Neutrophil (primary cell): ENCODE results near the gene ST3GAL3.

Source experiments
- H3K27ac ChIP-seq: fragments of 200-600 bp; sonication (generic); 2 replicates; pipeline ENCODE4 v1.5.1; 2016; ENCODE audit warnings: mild to moderate bottlenecking, moderate library complexity
- H3K27me3 ChIP-seq: fragments of 200-600 bp; sonication (generic); 2 replicates; pipeline ENCODE4 v1.6.0; 2016; ENCODE audit warnings: mild to moderate bottlenecking
- H3K36me3 ChIP-seq: fragments of 200-600 bp; sonication (generic); 2 replicates; pipeline ENCODE4 v1.5.1; 2017
- H3K4me1 ChIP-seq, 2 experiments: fragments of 200-600 bp in 1 of 2; sonication (generic) in 1 of 2; 1 replicate in 1 of 2; 2 replicates in 1 of 2; pipeline versions ENCODE4 v1.5.1 to v1.6.1; 2013 to 2016; ENCODE audit warnings: low read depth in 1 of 2, low read length in 1 of 2, mild to moderate bottlenecking in 1 of 2, moderate library complexity in 1 of 2; ENCODE audit not compliant: control insufficient read depth in 1 of 2, insufficient read depth in 1 of 2
- H3K4me3 ChIP-seq, 2 experiments: fragments of 200-600 bp in 1 of 2; sonication (generic) in 1 of 2; 1 replicate in 1 of 2; 2 replicates in 1 of 2; pipeline ENCODE4 v1.5.1; 2013 to 2016; ENCODE audit warnings: low read depth in 1 of 2, low read length in 1 of 2, mild to moderate bottlenecking in 1 of 2, moderate library complexity in 1 of 2
- H3K9me3 ChIP-seq: fragments of 200-600 bp; sonication (generic); 2 replicates; pipeline ENCODE4 v1.5.1; 2016
- TF ChIP-seq, protein P1 (sequence below): fragments of 200-600 bp; sonication (generic); IDR thresholded peaks from 2 replicates; pipeline ENCODE4 v1.5.1; 2016; ENCODE audit warnings: antibody characterized with exemption

Gene ST3GAL3

DNA sequence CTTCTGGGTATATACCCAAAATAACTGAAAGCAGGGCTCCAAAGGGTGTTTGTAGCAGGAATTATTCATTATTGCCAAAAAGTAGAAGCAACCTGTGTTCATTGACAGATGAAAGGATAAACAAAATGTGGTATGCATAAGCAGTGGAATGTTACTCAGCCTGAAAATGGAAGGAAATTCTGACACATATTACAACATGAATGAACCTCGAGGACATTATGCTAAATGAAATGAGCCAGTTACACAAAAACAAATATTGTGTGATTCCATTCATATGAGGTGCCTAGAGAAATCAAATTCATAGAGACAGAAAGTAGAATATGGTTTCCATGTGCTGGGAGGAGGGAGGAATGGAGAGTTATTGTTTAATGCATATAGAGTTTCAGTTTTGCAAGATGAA lies 140.0 kb downstream of the ST3GAL3 start:
- Histone ChIP-seq H3K36me3 (no peaks in the 10 kb centered on the region), H3K27ac (no peak overlapping the region), H3K9me3 (no peaks in the 10 kb centered on the region), H3K4me3 (no peak overlapping the region), H3K4me1 (peaks cover 7 to 8% of the 10 kb centered on the region in 2 experiments), H3K27me3 (no peaks in the 10 kb centered on the region)
- TF ChIP-seq, protein P1, sequence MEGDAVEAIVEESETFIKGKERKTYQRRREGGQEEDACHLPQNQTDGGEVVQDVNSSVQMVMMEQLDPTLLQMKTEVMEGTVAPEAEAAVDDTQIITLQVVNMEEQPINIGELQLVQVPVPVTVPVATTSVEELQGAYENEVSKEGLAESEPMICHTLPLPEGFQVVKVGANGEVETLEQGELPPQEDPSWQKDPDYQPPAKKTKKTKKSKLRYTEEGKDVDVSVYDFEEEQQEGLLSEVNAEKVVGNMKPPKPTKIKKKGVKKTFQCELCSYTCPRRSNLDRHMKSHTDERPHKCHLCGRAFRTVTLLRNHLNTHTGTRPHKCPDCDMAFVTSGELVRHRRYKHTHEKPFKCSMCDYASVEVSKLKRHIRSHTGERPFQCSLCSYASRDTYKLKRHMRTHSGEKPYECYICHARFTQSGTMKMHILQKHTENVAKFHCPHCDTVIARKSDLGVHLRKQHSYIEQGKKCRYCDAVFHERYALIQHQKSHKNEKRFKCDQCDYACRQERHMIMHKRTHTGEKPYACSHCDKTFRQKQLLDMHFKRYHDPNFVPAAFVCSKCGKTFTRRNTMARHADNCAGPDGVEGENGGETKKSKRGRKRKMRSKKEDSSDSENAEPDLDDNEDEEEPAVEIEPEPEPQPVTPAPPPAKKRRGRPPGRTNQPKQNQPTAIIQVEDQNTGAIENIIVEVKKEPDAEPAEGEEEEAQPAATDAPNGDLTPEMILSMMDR, result no peak

DNA sequence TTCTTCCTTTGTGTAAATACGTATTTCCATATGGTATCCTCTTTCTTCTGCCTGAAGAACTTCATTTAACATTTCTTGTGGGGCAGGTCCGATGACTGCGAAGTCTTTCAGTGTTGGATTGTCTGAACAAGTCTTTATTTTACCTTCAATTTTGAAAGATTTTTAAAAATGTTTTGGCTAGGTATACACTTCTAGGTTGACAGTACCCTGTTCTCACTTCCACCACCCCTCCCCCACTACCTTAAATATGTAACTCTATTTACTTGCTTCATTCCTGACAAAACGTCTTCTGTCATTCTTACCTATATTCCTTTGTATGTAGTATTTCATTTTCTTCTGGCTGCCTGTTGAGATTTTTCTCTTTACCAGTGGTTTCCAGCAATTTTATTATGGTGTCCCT lies 140.5 kb downstream of the ST3GAL3 start:
- TF ChIP-seq, protein P1, result no peak
- H3K27me3 ChIP-seq, result no peaks in the 10 kb centered on the region
- no peak overlapping the region for H3K4me3 ChIP-seq
- no peak overlapping the region for H3K27ac ChIP-seq
- peaks cover 7 to 11% of the 10 kb centered on the region in 2 experiments for H3K4me1 ChIP-seq
- H3K36me3 ChIP-seq, result no peaks in the 10 kb centered on the region
- H3K9me3 ChIP-seq, result no peaks in the 10 kb centered on the region

DNA sequence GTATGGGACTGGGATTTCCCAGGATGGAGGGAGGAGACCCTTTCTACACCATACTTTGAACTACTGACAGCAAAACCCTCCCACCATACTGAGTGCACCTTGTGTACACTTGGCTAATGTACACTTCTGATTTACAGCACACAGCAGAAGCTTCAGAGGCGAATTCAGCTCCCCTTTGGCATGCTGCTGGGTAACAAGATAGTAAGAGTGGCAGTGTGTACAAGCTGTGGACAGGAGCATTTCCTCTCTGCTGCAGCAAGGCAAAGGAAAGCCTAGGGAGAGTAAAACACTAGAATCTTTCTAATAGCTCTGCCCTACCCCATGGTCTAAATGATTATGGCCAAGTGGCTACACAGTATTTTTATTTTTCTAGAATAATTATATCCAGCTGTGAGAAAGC lies 142.3 kb downstream of the ST3GAL3 start:
- TF ChIP-seq, protein P1, result no peak
- H3K27ac ChIP-seq, result no peak overlapping the region
- H3K36me3 ChIP-seq, result no peaks in the 10 kb centered on the region
- H3K4me3 ChIP-seq, result no peak overlapping the region
- H3K27me3 ChIP-seq, result no peaks in the 10 kb centered on the region
- peaks cover 17 to 27% of the 10 kb centered on the region in 2 experiments for H3K4me1 ChIP-seq
- no peaks in the 10 kb centered on the region for H3K9me3 ChIP-seq

DNA sequence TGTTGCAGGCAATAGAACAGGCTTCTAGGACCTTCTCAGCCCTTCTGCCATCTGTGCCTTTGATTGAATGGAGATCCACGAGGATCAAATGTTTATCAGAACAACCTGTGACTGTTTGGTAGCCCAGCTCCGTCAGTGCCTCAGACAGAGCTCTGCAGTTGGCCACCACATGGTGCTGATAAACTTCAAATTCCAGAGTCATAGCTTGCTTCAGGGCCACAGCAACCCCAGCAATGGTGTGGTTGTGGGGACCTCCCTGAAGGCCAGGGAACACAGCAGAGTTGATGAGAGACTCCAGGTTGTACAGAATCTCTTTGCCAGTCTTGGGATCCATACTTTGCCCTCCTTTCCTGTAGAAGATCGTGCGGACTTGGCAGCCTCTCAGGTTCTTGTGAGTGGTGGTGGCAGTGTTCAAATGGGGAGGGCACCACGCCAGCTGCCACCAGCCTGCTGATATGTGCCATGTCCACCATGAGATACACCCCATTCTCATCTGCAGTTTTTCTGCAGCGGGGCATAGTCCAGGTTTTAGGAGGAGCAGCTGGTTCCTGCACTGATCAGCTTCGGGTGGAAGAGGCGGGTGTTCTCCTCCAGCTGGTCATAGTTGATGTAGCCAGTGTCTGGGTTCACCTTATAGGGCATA lies 143.4 kb downstream of the ST3GAL3 start:
- Histone ChIP-seq H3K36me3 (no peaks in the 10 kb centered on the region), H3K4me1 (peaks cover 17 to 27% of the 10 kb centered on the region in 2 experiments), H3K27me3 (no peaks in the 10 kb centered on the region), H3K4me3 (no peak overlapping the region), H3K27ac (no peak overlapping the region), H3K9me3 (no peaks in the 10 kb centered on the region)
- TF ChIP-seq, protein P1, result no peak

- Histone ChIP-seq H3K4me1 (peaks cover 17 to 27% of the 10 kb centered on the region in 2 experiments), H3K9me3 (no peaks in the 10 kb centered on the region), H3K27me3 (no peaks in the 10 kb centered on the region), H3K4me3 (no peak overlapping the region), H3K27ac (no peak overlapping the region), H3K36me3 (no peaks in the 10 kb centered on the region)
- TF ChIP-seq, protein P1, result no peak
Measured at GRCh38 chr1:43851561-43852338, 144.4 kb downstream of the ST3GAL3 start.
